GM19397 (cell line): ENCODE data around the gene PCDH20.
"Not testable (repeated sequence)": the region's sequence is repeated elsewhere in the genome, so short reads cannot be mapped to it uniquely, and the experiment has no call there.

Experiments used
- ATAC-seq: cut with Tn5 transposase; IDR thresholded peaks from one replicate; pipeline ENCODE4 v1.9.1; 2021; ENCODE audit warnings: mild to moderate bottlenecking, moderate library complexity; ENCODE audit not compliant: unreplicated experiment

The PCDH20 gene

GRCh38 chr13:61415749-61416148, at the start of gene PCDH20:
TSS of gene PCDH20 (minus strand) at chr13:61415849. CDS start at chr13:61415158, 691 bp downstream.
- no peak for ATAC-seq

- no peak for ATAC-seq
Observed at GRCh38 chr13:61463024-61463423, 47.4 kb upstream of the PCDH20 start.

- ATAC-seq, result no peak
Observed at GRCh38 chr13:61453121-61453520, 37.5 kb upstream of the PCDH20 start.

- ATAC-seq, result no peak
Observed at GRCh38 chr13:61432029-61432428, 16.4 kb upstream of the PCDH20 start.

- no peak for ATAC-seq
Observed at GRCh38 chr13:61423915-61424314, 8.3 kb upstream of the PCDH20 start.

- ATAC-seq, result no peak
Observed at GRCh38 chr13:61417086-61417570, 1.5 kb upstream of the PCDH20 start.

- ATAC-seq, result no peak
Observed at GRCh38 chr13:61415058-61415721, 459 bp downstream of the PCDH20 start.

- no peak for ATAC-seq
Observed at GRCh38 chr13:61414686-61415057, 977 bp downstream of the PCDH20 start.

- no peak for ATAC-seq
Observed at GRCh38 chr13:61413572-61414535, 1.8 kb downstream of the PCDH20 start.

- ATAC-seq, result no peak
Observed at GRCh38 chr13:61410669-61411297, 4.9 kb downstream of the PCDH20 start.

GRCh38 chr13:61410266-61410665, 5.4 kb downstream of the PCDH20 start:
- ATAC-seq, result no peak

GRCh38 chr13:61408571-61408970, 7.1 kb downstream of the PCDH20 start:
- ATAC-seq, result no peak

- ATAC-seq, result no peak
Observed at GRCh38 chr13:61406275-61406674, 9.4 kb downstream of the PCDH20 start.

- no peak for ATAC-seq
Observed at GRCh38 chr13:61396121-61396520, 19.5 kb downstream of the PCDH20 start.

GRCh38 chr13:61391426-61391825, 24.2 kb downstream of the PCDH20 start:
- ATAC-seq, result no peak

- no peak for ATAC-seq
Observed at GRCh38 chr13:61387694-61388093, 28.0 kb downstream of the PCDH20 start.

GRCh38 chr13:61383111-61383510, 32.5 kb downstream of the PCDH20 start:
- ATAC-seq, result no peak

- no peak for ATAC-seq
Observed at GRCh38 chr13:61370520-61370919, 45.1 kb downstream of the PCDH20 start.

GRCh38 chr13:61364690-61365089, 51.0 kb downstream of the PCDH20 start:
- ATAC-seq, result not testable (repeated sequence)

GRCh38 chr13:61362522-61362921, 53.1 kb downstream of the PCDH20 start:
- ATAC-seq, result no peak
